ENCODE data around the gene LONRF3.

Gene LONRF3

DNA sequence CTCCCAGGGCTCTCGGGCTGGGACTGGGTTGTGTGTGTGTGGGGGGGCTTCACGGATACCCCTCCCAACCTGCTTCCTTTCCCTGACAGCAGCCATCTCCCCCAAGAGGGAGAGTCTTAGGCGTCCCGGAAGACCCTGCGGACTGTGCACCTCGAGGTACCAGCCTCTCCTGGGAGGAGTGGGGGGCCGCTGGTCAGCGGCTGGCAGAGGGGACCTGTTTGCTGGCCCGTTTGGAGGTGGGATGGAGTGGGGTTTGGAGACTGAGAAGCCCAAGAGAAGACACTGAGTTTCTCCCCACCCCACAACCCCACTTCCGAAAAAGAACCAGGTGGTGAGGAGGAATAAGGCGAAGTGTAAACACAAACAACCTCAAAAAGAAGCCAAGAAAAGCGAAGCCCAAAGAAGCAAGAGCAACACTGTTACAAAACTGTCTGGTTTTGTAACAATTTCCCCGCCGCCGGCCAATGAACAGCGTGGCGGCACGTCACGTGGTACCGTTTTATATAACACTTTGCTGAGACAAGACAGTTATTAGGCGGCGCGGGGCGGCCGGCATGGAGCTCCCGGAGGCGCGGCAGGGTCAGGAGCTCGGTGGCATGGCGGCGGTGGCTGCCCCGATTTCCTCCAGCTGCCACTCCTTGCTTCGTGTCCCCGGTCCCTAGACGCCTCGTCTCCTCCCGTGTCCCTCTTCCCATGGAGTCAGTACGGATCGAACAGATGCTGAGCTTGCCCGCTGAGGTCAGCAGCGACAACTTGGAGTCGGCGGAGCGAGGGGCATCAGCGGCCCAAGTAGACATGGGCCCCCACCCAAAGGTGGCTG lies at the start of gene LONRF3:
TSS of gene LONRF3 (plus strand) at position 531 of the 820 bp plus-strand sequence. CDS start at position 694, 163 bp downstream.
- DNase-seq, result peak; percentile 74

DNA sequence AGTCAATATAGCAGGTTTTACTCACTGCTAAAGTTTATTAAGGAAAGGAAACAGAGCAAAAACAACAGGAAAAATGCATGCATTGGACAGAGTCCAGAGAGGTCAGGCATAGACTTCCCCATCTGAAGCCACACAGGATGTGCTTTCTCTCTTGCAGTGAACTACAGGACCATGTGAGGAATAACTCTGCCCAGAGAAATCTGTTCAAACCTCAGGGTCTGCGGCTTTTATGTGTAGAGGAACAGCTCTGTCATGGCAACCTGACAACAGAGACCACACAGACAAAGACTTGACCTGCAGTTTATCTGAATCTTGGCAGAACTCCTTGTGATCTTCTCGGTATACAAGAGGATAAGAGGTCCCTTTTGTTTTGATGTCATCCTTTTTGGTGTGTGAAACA lies 46.3 kb upstream of the LONRF3 start:
- DNase-seq, result no peak

GRCh38 chrX:118935352-118935751 lies 39.1 kb upstream of the LONRF3 start:
- DNase-seq, result no peak

GRCh38 chrX:118941147-118941546 lies 33.3 kb upstream of the LONRF3 start:
- DNase-seq, result no peak

GRCh38 chrX:118943102-118943501 lies 31.3 kb upstream of the LONRF3 start:
- DNase-seq, result no peak

GRCh38 chrX:118945921-118946320 lies 28.5 kb upstream of the LONRF3 start:
- DNase-seq, result no peak

GRCh38 chrX:118948270-118948669 lies 26.1 kb upstream of the LONRF3 start:
- DNase-seq, result peak; percentile 1

DNA sequence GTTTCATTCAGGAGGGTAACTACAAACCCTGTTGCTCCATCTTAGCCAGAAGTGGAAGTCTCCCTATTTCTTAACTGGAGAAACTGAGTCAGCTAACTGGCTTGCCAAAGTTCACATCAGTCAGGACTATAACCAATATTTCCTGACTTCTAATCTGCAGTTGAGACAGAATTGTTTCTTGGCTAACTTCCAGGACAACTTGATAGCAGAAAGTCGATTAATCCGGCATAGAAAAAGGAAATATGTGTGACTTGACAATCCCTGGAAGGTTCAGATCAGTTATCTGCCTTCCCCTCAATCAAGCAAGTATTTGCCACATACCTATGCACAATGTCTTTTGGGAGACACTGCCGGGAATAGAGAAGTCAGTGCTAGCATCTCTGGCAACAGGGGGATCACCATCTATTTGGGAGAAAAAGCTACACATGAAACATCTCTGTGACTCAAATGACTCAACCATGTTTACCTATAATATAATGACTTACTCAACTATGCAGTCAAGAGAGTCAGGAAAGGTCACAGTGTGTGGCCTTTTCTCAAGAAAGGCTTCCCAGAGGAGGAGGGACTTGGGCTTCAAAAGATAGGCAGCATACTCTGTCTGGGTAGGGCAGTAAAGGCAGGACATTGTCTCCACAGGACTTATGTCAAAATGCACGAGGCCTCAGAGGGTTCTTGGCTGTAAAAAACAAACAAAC lies 12.4 kb upstream of the LONRF3 start:
- no peak for DNase-seq

DNA sequence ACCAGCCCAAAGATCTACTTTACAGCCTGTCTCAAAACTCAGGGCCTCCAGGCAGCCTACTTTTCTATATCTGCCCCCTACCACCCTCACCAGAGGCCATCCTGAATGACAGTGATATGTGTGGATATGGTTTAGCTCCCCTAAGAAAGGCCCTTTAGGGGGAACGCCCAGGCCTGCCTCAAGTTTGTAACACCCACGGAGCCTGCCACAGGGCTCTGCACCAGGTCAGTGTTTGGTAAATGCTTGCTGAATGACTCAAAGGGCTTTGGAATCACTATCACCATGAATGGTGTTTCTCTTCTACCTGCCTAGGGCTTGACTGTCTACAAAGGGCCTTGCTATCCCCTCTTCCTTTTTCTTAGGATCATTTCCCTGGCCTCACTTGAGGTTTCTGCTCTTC lies 11.3 kb upstream of the LONRF3 start:
- no peak for DNase-seq

GRCh38 chrX:118964252-118964651 lies 10.2 kb upstream of the LONRF3 start:
- DNase-seq, result no peak

- no peak for DNase-seq
Observed at GRCh38 chrX:118965395-118965794, 9.0 kb upstream of the LONRF3 start.

- DNase-seq, result no peak
Observed at GRCh38 chrX:118968031-118968430, 6.4 kb upstream of the LONRF3 start.

- DNase-seq, result no peak
Observed at GRCh38 chrX:118971552-118971951, 2.9 kb upstream of the LONRF3 start.

DNA sequence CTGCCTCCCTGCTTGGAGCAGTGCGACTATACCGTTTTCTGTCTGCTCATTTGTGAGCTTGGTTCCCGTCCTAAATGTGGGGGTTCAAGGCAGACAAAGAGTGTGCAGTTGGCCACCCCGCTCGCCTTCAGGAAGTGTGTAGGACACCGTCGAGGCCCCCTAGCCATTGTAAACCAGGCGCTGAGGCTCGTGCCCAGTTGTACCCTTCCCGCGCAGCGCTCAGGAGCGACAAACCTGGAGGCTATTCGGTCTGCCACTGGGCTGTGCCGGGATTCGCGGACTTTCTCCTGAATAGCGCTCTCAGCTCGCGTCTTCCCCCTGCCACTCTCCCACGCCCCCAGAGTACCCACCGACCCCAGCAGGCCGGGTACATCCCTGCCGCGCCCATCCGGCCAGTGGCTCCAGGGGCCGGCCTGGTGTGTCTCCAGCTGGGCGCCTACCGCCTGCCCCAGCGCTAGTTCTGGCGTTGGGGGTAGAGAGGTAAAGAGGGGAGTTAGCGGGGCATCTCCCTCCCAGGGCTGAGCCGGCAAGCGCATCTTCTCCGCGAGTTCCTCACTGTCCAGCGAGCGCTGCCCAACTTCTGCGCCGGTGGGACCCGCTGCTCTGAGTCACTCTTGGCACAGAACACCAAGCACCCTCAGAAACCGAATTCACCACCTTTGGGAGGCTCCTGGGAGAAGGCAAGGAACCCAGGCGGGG lies 880 bp upstream of the LONRF3 start:
- DNase-seq, result no peak

DNA sequence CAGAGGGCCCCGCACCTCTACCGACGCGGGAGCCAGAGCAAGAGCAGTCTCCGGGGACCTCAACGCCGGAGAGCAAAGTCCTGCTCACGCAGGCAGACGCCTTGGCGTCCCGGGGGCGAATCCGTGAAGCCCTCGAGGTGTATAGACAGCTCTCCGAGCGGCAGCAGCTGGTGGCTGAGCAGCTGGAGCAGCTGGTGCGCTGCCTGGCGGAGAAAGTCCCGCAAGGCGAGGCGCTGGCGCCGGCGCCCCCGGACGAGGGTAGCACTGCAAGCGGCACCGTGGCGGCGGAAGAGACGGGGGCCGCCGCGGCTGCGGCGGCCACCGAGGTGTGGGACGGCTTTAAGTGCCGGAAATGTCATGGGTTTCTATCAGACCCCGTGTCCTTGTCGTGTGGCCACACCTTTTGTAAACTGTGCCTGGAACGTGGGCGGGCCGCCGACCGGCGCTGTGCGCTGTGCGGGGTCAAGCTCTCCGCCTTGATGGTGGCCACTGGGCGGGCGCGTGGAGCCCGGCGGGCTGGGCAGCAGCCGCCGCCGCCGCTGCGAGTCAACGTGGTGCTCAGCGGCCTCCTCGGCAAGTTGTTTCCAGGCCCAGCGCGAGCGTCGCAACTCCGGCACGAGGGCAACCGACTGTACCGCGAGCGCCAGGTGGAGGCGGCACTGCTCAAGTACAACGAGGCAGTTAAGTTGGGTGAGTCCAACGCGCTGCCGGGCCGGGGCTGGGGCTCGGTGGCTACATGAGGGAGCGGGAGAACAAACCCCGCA lies 672 bp downstream of the LONRF3 start:
- DNase-seq, result peak; percentile 16

- peak; percentile 79 for DNase-seq
Observed at GRCh38 chrX:118975831-118976598, 1.6 kb downstream of the LONRF3 start.

DNA sequence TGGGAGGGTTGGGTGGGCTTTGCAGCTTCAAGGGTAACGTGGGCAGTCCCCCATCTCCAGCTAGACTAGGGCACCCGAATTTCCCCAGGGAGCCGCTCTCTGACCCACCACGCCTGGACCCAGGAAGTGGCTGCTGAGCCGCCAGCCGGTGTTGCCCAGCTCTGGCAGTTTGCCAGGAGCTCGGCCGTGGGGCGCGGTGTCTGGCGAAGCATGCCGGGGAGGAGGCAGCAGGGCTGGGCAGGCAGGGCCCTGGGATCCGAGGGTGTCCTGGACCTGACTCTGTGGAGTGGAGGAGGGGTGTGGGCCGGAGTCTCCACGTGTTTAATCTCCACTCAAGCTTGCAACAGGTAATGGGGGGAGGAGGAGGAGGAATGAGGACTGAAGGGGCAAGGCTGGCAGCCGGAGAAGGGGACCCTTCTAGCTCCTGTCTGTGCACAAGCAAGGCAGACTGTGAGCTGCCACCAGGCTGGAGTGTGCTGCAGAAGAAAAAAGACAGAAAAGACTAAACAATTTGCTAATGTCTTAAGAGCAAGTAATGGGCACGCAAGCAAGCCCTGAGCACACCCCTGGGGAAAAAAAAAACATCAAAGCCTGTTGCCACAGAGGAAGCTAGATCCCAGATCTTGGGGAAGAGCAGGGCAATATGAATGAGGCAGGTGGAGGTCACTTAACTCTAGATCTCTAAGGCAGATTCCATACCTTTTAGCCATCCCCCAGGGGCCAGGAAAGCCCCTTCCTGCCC lies 2.4 kb downstream of the LONRF3 start:
- DNase-seq, result peak; percentile 16

GRCh38 chrX:118977424-118977823 lies 3.0 kb downstream of the LONRF3 start:
- no peak for DNase-seq

- DNase-seq, result peak; percentile 4
Observed at GRCh38 chrX:118978451-118978850, 4.0 kb downstream of the LONRF3 start.

- peak; percentile 41 for DNase-seq
Observed at GRCh38 chrX:118980761-118981160, 6.3 kb downstream of the LONRF3 start.

DNA sequence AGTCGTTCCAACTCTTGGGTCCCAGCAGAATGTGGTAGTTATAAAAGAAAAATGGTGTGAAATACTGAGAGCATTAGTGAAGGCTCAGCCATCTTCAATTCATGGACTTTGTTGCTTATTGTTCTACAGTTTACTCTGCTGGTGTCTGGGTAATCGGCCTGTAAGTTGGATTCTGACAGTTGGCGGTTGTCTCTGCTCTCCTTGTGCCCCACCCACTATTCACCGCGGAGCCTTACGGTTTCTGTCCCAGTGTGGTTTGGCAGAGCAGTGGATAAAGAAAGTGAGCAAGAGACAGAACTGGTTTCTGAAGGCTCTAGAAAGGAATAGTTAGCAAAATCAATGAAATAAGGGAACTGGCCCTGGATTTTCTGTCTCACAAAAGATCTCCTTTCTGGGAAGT lies 9.1 kb downstream of the LONRF3 start:
- DNase-seq, result peak; percentile 63
